Activated gamma-delta T cell treated with Interleukin-2 at 50 U/mL for 16 hours (primary cell): ENCODE results near the gene ABHD6.
A peak's percentile ranks its signal among the peaks of the same experiment; 100 is the strongest.
"Not testable (repeated sequence)": the region's sequence is repeated elsewhere in the genome, so short reads cannot be mapped to it uniquely, and the experiment has no call there.

Source experiments
- DNase-seq: peaks from one replicate; pipeline ENCODE4 v3.0.0-alpha.2; 2020

ABHD6 gene

DNA sequence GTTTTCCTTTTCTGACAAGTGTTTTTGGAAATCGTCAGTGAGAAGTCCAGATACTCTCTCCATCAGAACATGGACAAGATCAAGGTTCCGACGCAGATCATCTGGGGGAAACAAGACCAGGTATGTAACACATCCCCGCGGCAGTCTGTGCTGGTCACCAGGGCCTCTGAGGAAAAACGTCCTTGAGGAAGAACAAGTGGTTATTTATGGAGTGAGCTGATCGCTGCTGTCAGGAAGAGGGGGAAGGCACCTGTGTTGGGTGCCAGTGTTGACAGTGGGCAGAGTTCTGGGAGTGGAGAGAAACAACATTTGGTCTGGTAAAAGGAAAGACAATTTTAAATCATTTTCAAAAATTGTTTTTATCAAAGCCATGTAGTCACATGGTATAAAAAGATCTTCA, 47.7 kb downstream of the ABHD6 start:
- no peak for DNase-seq

DNA sequence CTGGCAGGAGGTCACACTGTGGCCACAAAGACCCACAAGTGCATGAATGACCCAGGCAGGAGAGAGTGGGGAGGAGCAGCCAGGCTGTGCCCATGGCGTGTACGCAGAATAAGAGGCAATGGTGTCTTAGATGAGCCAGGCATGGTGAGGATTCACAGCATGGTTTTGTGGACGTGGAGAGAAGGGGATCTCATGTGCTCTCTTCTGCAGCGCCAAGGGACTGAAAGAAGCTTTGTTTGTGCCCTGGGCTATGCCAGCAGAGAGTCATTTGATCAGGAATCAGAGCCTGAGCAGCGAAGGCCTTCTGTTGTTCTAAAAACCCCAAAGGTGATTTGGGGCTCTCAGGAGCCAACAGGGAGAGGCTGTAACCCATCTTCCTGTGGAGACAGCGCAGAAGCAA, 49.8 kb downstream of the ABHD6 start:
- DNase-seq = no peak

- DNase-seq = no peak
These were observed 50.6 kb downstream of the ABHD6 start for GRCh38 chr3:58288011-58288728.

- not testable (repeated sequence) for DNase-seq
These were observed 51.5 kb downstream of the ABHD6 start for GRCh38 chr3:58288964-58289613.

- DNase-seq = not testable (repeated sequence)
These were observed 52.9 kb downstream of the ABHD6 start for GRCh38 chr3:58290446-58290845.

- DNase-seq = no peak
These were observed 54.2 kb downstream of the ABHD6 start for GRCh38 chr3:58291671-58292338.

DNA sequence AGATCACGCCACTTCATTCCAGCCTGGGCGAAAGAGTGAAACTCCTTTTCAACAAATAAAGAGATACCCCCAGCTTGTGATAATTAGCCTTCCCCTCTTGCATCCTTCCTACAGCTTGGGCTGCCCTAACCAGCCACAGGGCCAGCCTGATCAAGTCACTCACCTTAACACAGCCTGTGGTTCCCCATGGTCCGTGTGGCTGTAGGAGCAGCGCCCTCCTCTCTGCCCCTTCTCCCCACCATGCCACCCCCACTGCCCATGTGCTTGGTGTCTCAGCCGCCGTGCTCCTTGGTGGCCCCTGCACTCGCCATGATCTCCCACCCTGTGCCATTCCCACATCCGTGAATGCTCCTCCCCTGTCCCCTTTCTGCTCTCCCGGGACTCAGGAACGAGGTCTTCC, 55.3 kb downstream of the ABHD6 start:
- DNase-seq = no peak

DNA sequence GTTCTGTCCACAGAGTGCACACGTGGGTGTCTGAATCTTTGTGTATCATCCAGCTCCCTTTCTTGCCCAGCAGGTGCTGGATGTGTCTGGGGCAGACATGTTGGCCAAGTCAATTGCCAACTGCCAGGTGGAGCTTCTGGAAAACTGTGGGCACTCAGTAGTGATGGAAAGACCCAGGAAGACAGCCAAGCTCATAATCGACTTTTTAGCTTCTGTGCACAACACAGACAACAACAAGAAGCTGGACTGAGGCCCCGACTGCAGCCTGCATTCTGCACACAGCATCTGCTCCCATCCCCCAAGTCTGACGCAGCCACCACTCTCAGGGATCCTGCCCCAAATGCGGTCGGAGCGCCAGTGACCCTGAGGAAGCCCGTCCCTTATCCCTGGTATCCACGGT, 55.9 kb downstream of the ABHD6 start:
- DNase-seq = no peak

GRCh38 chr3:58296269-58296668, 58.7 kb downstream of the ABHD6 start:
- no peak for DNase-seq

DNA sequence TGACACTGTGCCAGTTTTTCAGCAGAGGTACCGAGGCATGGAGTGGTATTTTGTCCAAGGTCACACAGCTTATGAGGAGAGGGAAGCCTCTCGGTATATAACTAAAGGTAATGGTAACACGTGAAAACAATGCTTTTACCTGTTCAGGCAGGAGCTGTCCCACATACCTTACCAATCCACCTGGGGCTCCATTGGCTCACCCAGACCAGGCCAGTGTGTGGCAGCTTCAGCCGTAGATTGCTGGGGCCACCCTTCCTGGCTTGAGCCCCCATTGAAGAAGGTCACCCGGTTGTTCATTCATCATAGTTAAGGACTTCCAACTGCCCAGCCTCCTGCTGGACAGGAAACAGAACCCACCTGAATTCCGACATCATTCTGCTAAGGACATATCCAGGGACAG, 59.3 kb downstream of the ABHD6 start:
- DNase-seq = no peak

- DNase-seq = no peak
These were observed 60.6 kb downstream of the ABHD6 start for GRCh38 chr3:58298190-58298589.

- DNase-seq = no peak
These were observed 61.5 kb downstream of the ABHD6 start for GRCh38 chr3:58299075-58299474.

DNA sequence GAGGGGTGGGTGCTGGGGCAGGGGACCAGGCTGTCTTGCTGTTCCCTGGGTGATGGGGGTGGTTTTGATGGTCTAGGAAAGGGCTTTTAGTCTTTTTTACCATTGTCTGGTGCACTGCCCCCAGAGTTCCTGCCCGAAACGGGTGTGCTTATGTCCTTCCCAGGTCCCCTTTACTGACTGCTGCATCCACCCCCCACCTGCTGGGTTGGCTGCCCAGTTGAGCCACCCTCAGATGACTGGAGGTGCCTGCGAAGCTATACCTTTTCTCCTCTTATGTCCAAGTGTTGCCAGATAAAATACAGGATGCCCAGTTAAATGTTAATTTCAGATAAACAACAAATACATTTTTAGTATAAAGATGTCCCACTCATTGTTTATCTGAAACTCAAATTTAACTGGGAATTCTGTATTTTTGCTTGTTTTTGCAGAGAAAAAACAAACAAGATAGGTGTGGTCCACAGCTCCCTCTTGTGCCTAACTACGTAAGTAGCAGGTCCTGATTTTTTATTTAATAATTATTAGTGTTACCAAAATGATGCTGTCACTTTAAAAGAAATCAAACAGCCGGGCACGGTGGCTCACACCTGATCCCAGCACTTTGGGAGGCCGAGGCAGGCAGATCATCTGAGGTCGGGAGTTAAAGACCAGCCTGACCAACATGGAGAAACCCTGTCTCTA, 62.4 kb downstream of the ABHD6 start:
- no peak for DNase-seq

DNA sequence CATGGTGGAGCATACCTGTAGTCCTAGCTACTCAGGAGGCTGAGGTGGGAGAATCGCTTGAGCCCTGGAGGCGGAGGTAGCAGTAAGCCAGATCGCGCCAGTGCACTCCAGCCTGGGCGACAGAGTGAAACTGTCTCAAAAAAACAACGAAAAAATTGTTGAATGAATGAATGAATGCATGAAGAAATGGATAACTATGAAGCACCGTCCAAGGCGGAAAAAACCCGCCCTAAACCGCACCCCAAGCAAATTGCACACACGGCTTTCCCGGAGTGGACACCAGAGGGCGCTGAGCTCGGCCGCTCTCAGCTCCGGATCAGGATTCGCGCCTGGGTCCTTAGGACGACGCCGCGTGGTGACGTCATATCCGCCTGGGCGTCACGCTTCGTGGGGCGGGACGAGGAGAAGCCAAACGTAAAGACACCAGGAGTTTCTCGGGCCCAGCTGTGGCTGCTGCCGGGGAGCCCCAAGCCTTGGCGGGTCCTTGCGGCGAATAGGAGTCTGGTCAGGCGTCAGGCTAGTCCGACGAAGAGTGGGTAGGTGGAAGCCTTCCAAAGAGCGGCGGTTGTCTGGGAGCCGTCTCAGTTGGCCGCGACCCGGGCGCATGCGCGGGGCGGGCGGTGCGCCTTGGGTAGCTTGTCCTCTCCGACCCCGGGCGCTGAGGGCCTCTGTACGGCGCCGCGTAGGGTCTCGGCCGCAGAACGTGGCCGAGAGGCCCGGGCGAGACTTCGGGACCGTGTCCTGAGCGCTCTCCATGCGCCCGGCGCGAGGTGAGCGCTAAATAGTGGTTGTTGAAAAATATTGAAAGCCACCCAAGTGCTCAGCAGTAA, 68.5 kb downstream of the ABHD6 start, which contains the start of the genes HTD2 and RPP14:
Gene HTD2, plus strand, starts transcription at position 639 of the 830 bp plus-strand sequence. CDS start 11,094 bp downstream, outside the sequence.
Gene RPP14, plus strand, starts transcription at position 364 of the 830 bp plus-strand sequence. CDS start 4,085 bp downstream, outside the sequence.
- peak; percentile 98 for DNase-seq

DNA sequence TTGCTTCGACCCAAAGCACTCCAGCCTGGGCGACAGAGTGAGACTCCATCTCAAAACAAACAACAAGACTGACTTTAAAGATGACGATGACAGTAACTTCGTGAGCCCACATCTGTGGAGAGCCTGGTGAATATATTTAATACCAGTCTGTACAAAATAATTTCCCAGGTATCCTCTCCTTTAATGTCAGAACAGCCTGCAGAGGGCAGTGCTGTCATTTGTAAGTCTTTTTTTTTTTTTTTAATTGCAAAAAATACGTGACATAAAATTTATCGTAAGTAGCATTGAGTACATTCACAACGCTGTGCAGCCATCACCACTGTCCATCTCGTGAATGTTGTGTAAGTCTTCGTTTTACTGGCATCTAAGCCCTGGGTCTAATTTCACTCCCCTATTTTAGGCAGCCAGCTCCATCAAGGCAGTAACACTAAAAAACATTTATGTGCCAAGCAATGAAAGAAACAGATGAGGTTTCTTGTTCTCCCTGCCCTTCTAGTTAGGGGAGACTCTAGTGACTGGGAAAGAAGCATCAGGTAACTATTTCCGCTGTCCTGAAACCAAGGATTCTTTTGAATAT, 70.1 kb downstream of the ABHD6 start:
- peak; percentile 34 for DNase-seq

DNA sequence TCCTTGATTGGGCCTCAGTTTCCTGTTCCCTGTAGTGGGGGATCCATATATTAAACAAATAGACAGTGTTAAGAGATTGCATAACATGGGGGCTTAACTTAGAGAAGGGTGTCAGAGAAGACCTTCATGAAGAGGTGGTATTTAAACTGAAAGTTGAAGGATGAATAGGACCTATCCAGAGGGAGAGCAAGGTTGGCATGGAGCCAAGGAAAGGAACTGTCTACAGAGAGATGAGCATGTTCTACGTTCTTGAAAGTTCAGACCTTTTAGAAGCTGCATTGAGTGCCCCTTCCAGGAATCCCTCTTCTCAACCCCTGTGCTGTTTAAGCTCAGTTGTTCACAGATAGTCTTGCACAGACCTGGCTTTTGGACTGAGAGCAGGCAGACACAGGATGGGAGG, 71.1 kb downstream of the ABHD6 start:
- no peak for DNase-seq

DNA sequence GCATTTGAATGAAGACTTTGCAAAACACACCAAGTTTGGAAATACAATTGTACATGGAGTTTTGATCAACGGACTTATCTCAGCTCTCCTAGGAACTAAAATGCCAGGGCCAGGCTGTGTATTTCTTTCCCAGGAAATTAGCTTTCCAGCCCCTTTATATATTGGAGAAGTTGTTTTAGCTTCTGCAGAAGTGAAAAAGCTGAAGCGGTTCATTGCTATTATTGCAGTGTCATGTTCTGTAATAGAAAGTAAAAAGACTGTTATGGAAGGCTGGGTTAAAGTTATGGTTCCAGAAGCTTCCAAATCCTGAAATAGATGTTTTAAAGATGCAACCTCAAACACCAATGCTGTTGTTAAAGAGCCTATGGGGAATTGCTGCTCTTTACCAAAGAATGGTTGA, 80.2 kb downstream of the ABHD6 start:
- no peak for DNase-seq

DNA sequence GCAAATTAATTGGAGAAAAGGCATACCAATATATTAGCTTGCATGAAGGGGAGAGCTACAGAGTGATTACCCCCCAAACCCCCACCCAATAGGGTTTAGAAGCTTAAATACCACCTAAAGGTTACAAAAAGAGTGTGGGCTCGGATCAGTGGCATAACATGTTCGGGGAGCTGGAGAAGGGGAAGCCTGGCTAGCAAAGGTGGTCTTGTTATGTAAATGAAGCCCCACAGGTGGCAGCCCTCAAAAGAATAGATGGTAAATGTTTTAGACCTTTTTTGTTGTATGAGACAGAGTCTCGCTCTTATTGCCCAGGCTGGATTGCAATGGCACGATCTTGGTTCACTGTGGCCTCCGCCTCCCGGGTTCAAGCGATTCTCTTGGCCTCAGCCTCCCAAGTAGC, 84.2 kb downstream of the ABHD6 start:
- no peak for DNase-seq

GRCh38 chr3:58322793-58323192, 85.2 kb downstream of the ABHD6 start:
- no peak for DNase-seq

DNA sequence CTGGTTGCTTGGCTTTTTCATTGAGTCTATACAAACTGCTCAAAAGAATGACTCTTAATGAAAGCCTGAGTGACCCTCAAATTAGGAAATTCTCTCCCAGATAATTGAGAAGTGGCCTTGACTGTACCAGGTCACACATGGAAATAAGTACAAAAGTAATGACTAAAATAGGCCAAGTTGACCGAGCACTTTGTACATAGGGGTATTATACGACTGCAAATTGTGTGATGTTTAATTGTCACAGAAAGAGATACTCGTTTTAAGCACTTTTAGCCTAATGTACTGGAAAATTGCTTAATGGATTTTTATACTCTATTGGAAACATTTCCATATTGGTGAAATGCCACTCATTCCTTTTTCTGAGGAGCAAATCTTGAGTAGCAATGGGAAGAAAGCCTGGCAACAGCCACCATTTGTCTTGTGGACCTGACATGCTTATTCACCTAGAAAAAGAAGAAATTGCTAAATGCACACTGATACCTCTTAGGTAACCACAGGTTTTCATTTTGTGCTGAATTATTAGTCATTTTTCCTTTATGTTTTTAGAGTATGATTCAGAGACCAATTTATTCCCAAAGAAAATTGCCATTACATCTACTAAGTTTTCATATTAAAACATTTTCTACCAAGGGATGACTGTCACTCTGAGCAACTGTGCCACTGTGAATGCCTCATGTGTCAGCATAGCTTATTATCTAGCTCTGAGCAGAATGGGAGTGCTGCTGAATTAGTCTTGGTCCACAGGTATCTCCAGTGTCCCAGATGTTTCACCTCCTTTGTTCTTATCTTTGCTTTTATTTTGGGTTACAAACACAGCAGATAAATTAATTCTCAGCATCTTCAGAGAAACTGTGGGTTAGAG, 86.2 kb downstream of the ABHD6 start:
- DNase-seq = no peak
